Measurements from ENCODE around the gene SMC6. TPM values are rescaled to one million over a fixed set of nuclear protein-coding genes. Genes with fewer than 3 reads are reported as not detected.
A peak's percentile ranks its signal among the peaks of the same experiment; 100 is the strongest.

Gene SMC6
- polyA plus RNA-seq, 3 donors: 3.8 to 6.1 (median 5.1) TPM

DNA sequence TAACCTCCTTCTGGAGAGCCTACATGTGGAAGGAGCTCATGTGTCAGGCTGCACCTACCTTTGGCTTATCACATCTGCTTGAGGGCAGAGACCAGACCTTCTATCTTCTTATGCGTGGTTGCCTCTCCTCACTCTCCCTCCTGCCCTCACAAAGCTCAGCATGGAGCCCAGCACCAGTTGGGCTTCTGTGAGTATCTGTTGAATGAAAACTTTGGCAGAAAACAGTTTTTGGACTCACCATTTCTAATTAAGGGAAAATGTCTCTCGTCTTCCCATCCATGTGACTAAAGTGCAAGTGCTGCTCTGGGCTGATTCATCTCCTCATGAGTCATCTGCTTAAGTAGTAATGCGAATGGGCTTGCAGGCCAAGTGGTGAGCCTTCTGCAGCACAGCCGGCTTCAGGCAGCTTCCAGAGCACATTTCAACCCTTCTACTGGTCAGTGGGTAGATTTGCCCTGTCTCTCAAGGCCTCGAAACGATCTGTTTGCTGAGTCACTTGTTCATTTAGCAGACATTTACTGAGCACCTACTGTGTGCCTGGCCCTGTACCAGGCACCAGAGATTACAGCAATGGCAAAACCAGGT is 110.5 kb downstream of the SMC6 start:
- no peaks in the 10 kb centered on the region for H3K9me3 ChIP-seq (replicated peaks in 1 of 2; ENCODE audit: control insufficient read depth in 1 of 2, insufficient read depth in 1 of 2, low read length in 2 of 2)
- H2AFZ ChIP-seq (ENCODE audit: insufficient read depth, low read depth, low read length, poor library complexity, severe bottlenecking): peak overlapping the region; percentile 80
- Mint-ChIP-seq H3K36me3 (no peaks in the 10 kb centered on the region), H3K27me3 (ENCODE audit: low read depth in 3 of 3) (no peaks in the 10 kb centered on the region), H3K4me3 (no peak overlapping the region), H3K9me3 (no peaks in the 10 kb centered on the region), H3K4me1 (peaks cover 37% of the 10 kb centered on the region), H3K27ac (peak overlapping the region; percentile 85 to 98 (median 95))
- WGBS (ENCODE audit: insufficient coverage): 37% methylated on average over 4 of the region's 6 CpGs
- no peaks in the 10 kb centered on the region for H3K27me3 ChIP-seq (ENCODE audit: control insufficient read depth in 2 of 2, insufficient read depth in 2 of 2, low read length in 2 of 2)
- TF ChIP-seq, protein P1, sequence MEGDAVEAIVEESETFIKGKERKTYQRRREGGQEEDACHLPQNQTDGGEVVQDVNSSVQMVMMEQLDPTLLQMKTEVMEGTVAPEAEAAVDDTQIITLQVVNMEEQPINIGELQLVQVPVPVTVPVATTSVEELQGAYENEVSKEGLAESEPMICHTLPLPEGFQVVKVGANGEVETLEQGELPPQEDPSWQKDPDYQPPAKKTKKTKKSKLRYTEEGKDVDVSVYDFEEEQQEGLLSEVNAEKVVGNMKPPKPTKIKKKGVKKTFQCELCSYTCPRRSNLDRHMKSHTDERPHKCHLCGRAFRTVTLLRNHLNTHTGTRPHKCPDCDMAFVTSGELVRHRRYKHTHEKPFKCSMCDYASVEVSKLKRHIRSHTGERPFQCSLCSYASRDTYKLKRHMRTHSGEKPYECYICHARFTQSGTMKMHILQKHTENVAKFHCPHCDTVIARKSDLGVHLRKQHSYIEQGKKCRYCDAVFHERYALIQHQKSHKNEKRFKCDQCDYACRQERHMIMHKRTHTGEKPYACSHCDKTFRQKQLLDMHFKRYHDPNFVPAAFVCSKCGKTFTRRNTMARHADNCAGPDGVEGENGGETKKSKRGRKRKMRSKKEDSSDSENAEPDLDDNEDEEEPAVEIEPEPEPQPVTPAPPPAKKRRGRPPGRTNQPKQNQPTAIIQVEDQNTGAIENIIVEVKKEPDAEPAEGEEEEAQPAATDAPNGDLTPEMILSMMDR (IDR thresholded peaks at IDR 0.05): no peak
- DNase-seq: peak; percentile 70 to 90 (median 73)
- H3K4me1 ChIP-seq (ENCODE audit: control insufficient read depth in 1 of 2, insufficient read depth in 2 of 2, low read length in 2 of 2): peaks cover 24 to 25% of the 10 kb centered on the region in 2 donors
- H3K36me3 ChIP-seq (replicated peaks in 1 of 2; ENCODE audit: control insufficient read depth in 1 of 2, insufficient read depth in 2 of 2, low read length in 2 of 2): no peaks in the 10 kb centered on the region
- no peak overlapping the region for H3K4me3 ChIP-seq (replicated peaks in 1 of 3; ENCODE audit: low read depth in 2 of 3, low read length in 3 of 3)
- peak overlapping the region; percentile 77 to 83 for H3K27ac ChIP-seq (ENCODE audit: low read depth in 1 of 2, low read length in 2 of 2)
- H3K9ac ChIP-seq (ENCODE audit: insufficient read depth, low read length, poor library complexity, severe bottlenecking): no peak overlapping the region
- H4K20me1 ChIP-seq (ENCODE audit: insufficient read depth, low read length): no peaks in the 10 kb centered on the region
- H3K4me2 ChIP-seq (replicated peaks; ENCODE audit: extremely low read depth, low read length, poor library complexity, severe bottlenecking): peak overlapping the region; percentile 1
- intact Hi-C loops (cut with micrococcal nuclease): no loop called here
- no peaks in the 10 kb centered on the region for H3K79me2 ChIP-seq (ENCODE audit: insufficient read depth, low read length)

DNA sequence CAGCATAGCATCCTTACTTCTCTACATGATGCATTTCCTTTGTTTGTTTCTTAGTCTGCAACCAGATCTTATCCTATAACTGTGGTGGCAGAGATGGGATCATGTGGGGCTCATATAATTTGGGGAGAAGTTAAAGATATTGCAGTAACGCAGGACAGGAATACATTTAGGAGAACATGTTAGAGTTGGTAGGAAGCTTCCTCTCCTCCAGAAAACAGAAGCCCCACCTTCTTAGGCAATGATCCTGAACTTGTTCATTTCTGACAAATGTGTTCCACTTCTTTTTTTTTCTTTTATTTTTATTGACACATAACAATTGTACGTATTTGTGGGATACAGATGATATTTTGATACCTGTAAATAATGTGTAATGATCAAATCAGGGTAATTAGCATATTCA is 113.2 kb downstream of the SMC6 start:
- TF ChIP-seq, protein P1 (IDR thresholded peaks at IDR 0.05): no peak
- no CpG with 5 or more reads among the region's 2 CpGs for WGBS (ENCODE audit: insufficient coverage)
- Histone ChIP-seq H3K4me2 (replicated peaks; ENCODE audit: extremely low read depth, low read length, poor library complexity, severe bottlenecking) (no peak overlapping the region), H3K27ac (ENCODE audit: low read depth in 1 of 2, low read length in 2 of 2) (no peak overlapping the region), H3K79me2 (ENCODE audit: insufficient read depth, low read length) (no peaks in the 10 kb centered on the region), H2AFZ (ENCODE audit: insufficient read depth, low read depth, low read length, poor library complexity, severe bottlenecking) (no peak overlapping the region), H4K20me1 (ENCODE audit: insufficient read depth, low read length) (no peaks in the 10 kb centered on the region), H3K36me3 (replicated peaks in 1 of 2; ENCODE audit: control insufficient read depth in 1 of 2, insufficient read depth in 2 of 2, low read length in 2 of 2) (no peaks in the 10 kb centered on the region), H3K4me3 (replicated peaks in 1 of 3; ENCODE audit: low read depth in 2 of 3, low read length in 3 of 3) (no peak overlapping the region), H3K9ac (ENCODE audit: insufficient read depth, low read length, poor library complexity, severe bottlenecking) (no peak overlapping the region), H3K27me3 (ENCODE audit: control insufficient read depth in 2 of 2, insufficient read depth in 2 of 2, low read length in 2 of 2) (no peaks in the 10 kb centered on the region), H3K4me1 (ENCODE audit: control insufficient read depth in 1 of 2, insufficient read depth in 2 of 2, low read length in 2 of 2) (peaks cover 18 to 22% of the 10 kb centered on the region in 2 donors), H3K9me3 (replicated peaks in 1 of 2; ENCODE audit: control insufficient read depth in 1 of 2, insufficient read depth in 1 of 2, low read length in 2 of 2) (no peaks in the 10 kb centered on the region)
- H3K4me1 Mint-ChIP-seq: peaks cover 19% of the 10 kb centered on the region
- no peaks in the 10 kb centered on the region for H3K36me3 Mint-ChIP-seq
- DNase-seq: no peak
- peaks cover 0 to 4% (median 1%) of the 10 kb centered on the region in 3 donors for H3K27me3 Mint-ChIP-seq (ENCODE audit: low read depth in 3 of 3)
- no peak overlapping the region for H3K4me3 Mint-ChIP-seq
- no peak overlapping the region for H3K27ac Mint-ChIP-seq
- intact Hi-C loops (cut with micrococcal nuclease): no loop called here
- no peaks in the 10 kb centered on the region for H3K9me3 Mint-ChIP-seq

Measured in CD14-positive monocyte (primary cell).